RWPE1 (cell line): Measurements from ENCODE around the gene SGF29.

Experiments used
- CTCF ChIA-PET: fragments of 350-600 bp; sonication (Branson Sonifier 250); formaldehyde crosslinking; extraction: SDS; loops from one replicate; lab custom pipeline; 2021; lab: Yijun Ruan, JAX
- POLR2A ChIA-PET: fragments of 400-600 bp; formaldehyde crosslinking; extraction: SDS; loops from one replicate; lab custom pipeline; 2020; ENCODE audit warnings: antibody characterized with exemption; ENCODE audit not compliant: low non-redundant PET; lab: Yijun Ruan, JAX
- DNase-seq: peaks from one replicate; pipeline ENCODE4 v3.0.0; 2012; ENCODE audit warnings: low spot score
- H3K27ac ChIP-seq: fragments of 450-650 bp; 2 replicates; pipeline ENCODE4 v1.5.1; 2017
- CTCF ChIP-seq: fragments of 450-650 bp; conservative IDR thresholded peaks from 2 replicates; pipeline ENCODE4 v1.5.1; 2017; ENCODE audit warnings: low read depth, mild to moderate bottlenecking

The SGF29 gene

GRCh38 chr16:28532940-28533647 is 20.6 kb upstream of the SGF29 start:
- POLR2A ChIA-PET, result no interaction called here
- DNase-seq, result no peak
- CTCF ChIA-PET, result interaction anchor here (0.5 kb wide), 1 partner anchor 41 kb away, joined by 5 read pairs; the partner anchor contains the start of gene CLN3
- peak overlapping the region; percentile 81 for H3K27ac ChIP-seq
- TF ChIP-seq CTCF, result no peak

DNA sequence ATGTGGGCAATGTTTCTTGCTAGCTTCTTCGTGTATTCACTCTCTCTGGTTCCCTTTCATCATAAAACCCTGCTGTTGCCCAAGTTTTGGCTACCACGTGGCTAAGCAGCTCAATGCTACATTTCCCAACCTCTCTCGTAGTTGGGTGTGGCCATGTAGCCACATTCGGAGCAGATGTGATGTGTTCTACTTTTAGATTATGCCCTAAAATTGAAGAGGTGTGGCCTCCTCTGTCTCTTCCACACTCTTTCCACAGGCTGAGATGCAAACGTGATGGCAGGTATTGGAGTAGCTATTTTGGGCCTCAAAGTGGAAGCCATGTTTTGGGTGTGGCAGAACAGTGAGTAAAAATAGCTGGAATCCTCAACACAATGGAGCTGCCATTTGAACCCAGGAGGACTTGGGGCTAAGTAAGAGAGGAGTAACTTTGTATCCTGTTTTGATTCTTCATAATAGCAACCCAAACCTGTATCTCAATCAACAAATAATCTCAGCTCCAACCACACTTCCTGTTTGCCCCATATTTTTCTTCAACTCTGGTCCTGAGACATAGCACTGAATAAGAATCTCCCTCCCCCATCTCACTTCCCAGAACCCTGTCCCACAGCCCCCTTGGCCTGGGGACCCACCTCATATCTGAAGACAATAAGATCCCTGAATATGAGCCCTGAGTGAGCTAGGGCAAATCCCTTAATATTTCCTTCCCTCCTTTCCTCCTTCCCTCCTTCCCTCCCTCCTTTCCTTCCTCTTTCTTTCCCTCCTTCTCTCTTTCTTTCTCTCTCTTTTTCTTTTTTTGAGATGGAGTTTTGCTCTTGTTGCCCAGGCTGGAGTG is 19.0 kb upstream of the SGF29 start:
- POLR2A ChIA-PET, result interaction anchor here (1.0 kb wide), 1 partner anchor 44 kb away, joined by 5 read pairs; no protein-coding TSS in a partner anchor
- peak; percentile 37 for DNase-seq
- TF ChIP-seq CTCF, result no peak
- CTCF ChIA-PET, result interaction anchor here (0.5 kb wide), 1 partner anchor 43 kb away, joined by 3 read pairs; the partner anchor contains the start of gene CLN3
- H3K27ac ChIP-seq, result peak overlapping the region; percentile 94

DNA sequence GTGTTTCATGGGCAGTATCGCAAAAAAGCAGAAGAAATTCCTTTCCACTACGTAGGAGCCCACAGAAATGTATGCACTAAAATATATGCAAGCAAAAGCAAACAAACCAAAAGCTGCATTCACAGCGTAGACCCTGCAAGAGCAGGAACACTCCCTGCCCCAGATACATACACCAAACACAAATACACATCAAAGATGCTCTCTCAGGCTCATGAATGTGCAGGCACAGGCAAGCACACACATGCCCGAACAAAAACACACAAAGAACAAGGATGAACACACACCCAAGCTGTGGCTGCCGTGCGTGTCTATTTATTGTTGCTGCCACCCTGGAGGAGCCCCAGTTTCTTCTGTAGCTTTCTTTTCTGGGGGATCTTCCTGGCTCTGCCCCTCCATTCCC is 16.6 kb upstream of the SGF29 start:
- CTCF ChIA-PET, result no interaction called here
- peak; percentile 59 for DNase-seq
- peak overlapping the region; percentile 94 for H3K27ac ChIP-seq

DNA sequence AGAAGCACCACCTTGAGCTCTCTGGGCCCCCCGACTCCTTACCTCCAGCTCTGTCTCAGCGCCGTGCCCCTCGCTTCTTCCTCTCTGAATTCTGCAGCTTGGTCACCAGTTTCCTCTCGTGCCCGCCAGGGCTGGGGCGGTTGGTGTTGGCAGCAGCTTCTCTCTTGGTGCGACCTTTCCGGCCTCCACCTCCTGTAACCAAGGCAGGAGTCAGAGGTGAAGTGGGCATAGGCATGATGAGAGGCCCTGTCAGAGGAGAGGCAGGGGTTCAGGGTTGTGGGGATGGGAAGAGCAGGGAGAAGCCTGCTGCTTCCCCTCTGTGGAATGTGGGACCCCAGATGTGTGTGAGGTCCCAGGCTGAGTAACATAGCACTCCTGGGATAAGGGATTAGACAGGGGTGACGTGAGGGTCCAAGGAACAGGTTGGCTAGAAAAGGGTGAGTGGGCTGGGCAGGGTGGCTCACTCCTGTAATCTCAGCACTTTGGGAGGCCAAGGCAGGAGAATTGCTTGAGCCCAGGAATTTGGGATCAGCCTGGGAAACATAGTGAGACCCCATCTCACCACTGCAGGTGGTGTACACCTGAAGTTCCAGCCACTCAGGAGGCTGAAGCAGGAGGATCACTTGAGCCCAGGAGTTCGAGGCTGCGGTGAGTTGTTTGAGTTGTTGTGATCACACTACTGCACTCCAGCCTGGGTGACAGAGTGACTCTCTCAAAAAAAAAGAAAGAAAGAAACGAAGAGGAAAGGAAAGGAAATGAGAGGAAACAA is 15.6 kb upstream of the SGF29 start:
- ChIA-PET CTCF (no interaction called here), POLR2A (interaction anchor here (0.8 kb wide), 1 partner anchor 48 kb away, joined by 3 read pairs; no protein-coding TSS in a partner anchor)
- peak overlapping the region; percentile 94 for H3K27ac ChIP-seq
- DNase-seq, result no peak
- TF ChIP-seq CTCF, result no peak

More for the DNA sequence above, 16.6 kb upstream of the SGF29 start:
- POLR2A ChIA-PET, result no interaction called here
- TF ChIP-seq CTCF, result no peak

GRCh38 chr16:28538733-28539596 is 14.8 kb upstream of the SGF29 start, which contains the start of gene NUPR1:
NUPR1 (minus strand) TSS chr16:28538974; CDS start chr16:28538907, 67 bp downstream.
- ChIA-PET CTCF (no interaction called here), POLR2A (interaction anchor here (0.5 to 0.8 kb wide), 2 partner anchors 48 to 324 kb away, joined by 3 to 4 read pairs; no protein-coding TSS in a partner anchor)
- H3K27ac ChIP-seq, result peak within 1 kb of the TSS; percentile 94
- TF ChIP-seq CTCF, result no peak
- peak; percentile 90 for DNase-seq
